ENCODE measurements around the gene LMBR1.

- TF ChIP-seq CTCF (IDR thresholded peaks at IDR 0.05) = no peak
- no peak for TF ChIP-seq EZH2 (IDR thresholded peaks at IDR 0.05; ENCODE audit: borderline replicate concordance, insufficient read depth, low read depth, low read length, poor library complexity, severe bottlenecking)
These were observed 189.1 kb downstream of the LMBR1 start for GRCh38 chr7:156703773-156704482.
